ENCODE data around the gene ANKRD9. TPM values are rescaled to one million over a fixed set of nuclear protein-coding genes. Genes with fewer than 3 reads are reported as not detected.
A peak's percentile ranks its signal among the peaks of the same experiment; 100 is the strongest.

ANKRD9 gene
- total RNA-seq, 1 donor from 2014 or later, result 13.4 TPM

DNA sequence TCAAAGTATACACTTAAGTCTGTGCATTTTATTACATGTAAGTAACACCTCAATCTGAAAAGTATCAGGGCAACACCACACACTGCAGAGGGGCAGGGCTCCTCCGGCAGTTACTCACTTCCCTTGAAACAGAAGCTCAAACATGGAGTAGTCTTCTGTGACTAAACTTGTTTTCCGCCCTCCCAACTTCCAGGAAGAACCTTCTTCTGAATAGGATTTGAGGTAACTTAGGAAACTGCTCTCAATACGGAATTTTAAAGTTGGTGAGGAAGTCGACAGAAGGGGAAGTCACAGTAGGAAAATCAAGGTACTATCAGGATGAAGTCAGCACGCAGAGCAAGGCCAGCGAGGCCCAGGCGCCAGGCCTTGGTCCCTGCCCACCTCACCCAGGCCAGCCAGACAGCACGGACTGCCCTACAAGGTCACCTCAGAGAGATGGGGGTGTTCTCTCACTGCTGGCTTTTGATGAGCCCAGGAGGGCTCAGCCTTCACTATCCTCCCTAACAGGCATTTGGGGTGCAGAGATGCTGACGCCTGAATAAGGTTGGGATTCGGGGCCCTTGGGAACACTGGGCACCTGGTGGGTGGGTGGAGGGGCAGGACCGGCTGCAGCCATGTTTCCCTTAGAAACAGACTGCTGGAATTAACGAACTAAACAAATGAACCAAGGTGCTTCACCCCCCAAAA is 5.8 kb downstream of the ANKRD9 start:
- intact Hi-C loops (cut with micrococcal nuclease), result no loop called here
- DNase-seq (ENCODE audit: low spot score), result no peak
- no peaks in the 10 kb centered on the region for H3K9me3 Mint-ChIP-seq
- H3K4me1 Mint-ChIP-seq (ENCODE audit: low read depth), result peaks cover 17% of the 10 kb centered on the region
- H3K27me3 Mint-ChIP-seq (ENCODE audit: insufficient read depth), result no peaks in the 10 kb centered on the region
- peaks cover 3% of the 10 kb centered on the region for H3K36me3 Mint-ChIP-seq (ENCODE audit: low read depth)
- no peak overlapping the region for H3K4me3 Mint-ChIP-seq
- H3K27ac Mint-ChIP-seq, result no peak overlapping the region

DNA sequence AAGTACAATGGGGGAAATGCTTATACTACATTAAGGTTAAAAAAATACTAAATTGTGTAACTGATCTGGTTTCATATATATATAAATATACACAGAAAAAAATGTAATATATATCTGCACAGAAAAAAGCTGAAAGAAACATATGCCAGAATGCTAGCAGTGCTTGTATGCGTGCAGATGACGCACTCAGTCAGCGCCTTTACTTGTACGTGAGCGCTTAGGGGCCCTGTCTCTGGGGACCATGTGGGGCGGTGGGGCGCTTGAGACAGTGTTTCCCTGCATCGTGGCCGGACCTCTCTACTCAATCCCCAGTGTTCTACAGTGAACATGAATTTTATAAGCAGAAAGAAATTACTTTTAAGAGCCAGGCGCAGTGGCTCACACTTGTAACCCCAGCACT is 7.0 kb downstream of the ANKRD9 start:
- peaks cover 12% of the 10 kb centered on the region for H3K4me1 Mint-ChIP-seq (ENCODE audit: low read depth)
- H3K27ac Mint-ChIP-seq, result no peak overlapping the region
- H3K27me3 Mint-ChIP-seq (ENCODE audit: insufficient read depth), result no peaks in the 10 kb centered on the region
- H3K9me3 Mint-ChIP-seq, result no peaks in the 10 kb centered on the region
- intact Hi-C loops (cut with micrococcal nuclease), result no loop called here
- peaks cover 3% of the 10 kb centered on the region for H3K36me3 Mint-ChIP-seq (ENCODE audit: low read depth)
- DNase-seq (ENCODE audit: low spot score), result no peak
- no peak overlapping the region for H3K4me3 Mint-ChIP-seq

DNA sequence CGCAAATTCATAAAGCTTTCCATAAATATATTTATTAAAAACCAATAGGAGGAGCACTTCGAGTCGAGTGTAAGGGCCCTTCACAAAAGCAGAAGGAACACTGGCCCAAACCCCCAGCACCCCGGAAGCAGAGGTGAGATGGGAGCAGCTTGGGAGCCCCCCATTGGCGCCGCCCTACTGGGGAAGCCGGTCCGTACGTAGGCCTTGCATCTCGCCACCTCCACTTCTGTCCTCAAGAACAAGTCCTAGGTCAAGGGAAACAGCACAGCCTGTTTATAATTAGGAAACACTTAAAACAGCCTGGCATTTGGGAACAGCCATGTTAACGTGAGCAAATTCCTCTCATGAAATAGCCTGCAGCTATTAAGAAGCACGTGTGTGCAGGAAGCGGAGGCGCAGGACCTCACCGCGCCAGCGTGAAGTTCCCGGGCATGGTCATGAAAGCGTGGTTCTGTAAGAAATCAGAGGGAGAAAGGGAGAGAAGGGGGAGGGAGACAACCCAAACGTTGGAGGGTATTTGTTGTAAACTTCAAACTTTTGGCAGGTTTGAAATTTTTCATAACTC is 7.7 kb downstream of the ANKRD9 start:
- Mint-ChIP-seq H3K4me3 (no peak overlapping the region), H3K9me3 (no peaks in the 10 kb centered on the region), H3K27me3 (ENCODE audit: insufficient read depth) (no peaks in the 10 kb centered on the region), H3K4me1 (ENCODE audit: low read depth) (peaks cover 12% of the 10 kb centered on the region), H3K36me3 (ENCODE audit: low read depth) (peaks cover 3% of the 10 kb centered on the region), H3K27ac (no peak overlapping the region)
- DNase-seq (ENCODE audit: low spot score), result no peak
- intact Hi-C loops (cut with micrococcal nuclease), result no loop called here

DNA sequence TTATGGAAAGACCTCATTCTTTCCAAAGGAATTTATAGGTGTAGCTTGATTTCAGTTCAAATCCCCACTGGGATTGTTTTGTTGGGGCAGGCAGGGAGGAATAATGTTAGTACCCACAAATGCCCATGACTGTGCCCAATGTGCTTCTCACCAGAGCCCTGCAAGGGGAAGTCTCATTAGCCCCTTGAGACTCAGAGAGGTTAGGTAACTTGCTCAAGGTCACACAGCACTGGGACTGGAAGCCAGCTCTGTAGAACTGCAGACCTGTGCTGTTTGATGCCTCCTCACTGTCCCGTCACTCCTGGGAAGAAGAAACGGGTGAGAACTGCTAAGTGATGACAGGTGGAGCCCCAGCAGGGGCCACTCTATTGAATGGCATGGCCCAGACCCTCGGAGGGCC is 8.9 kb downstream of the ANKRD9 start:
- H3K4me1 Mint-ChIP-seq (ENCODE audit: low read depth), result peaks cover 12% of the 10 kb centered on the region
- H3K27me3 Mint-ChIP-seq (ENCODE audit: insufficient read depth), result no peaks in the 10 kb centered on the region
- no peak for DNase-seq (ENCODE audit: low spot score)
- no peak overlapping the region for H3K4me3 Mint-ChIP-seq
- peak overlapping the region; percentile 55 for H3K27ac Mint-ChIP-seq
- no peaks in the 10 kb centered on the region for H3K9me3 Mint-ChIP-seq
- intact Hi-C loops (cut with micrococcal nuclease), result no loop called here
- peaks cover 3% of the 10 kb centered on the region for H3K36me3 Mint-ChIP-seq (ENCODE audit: low read depth)

DNA sequence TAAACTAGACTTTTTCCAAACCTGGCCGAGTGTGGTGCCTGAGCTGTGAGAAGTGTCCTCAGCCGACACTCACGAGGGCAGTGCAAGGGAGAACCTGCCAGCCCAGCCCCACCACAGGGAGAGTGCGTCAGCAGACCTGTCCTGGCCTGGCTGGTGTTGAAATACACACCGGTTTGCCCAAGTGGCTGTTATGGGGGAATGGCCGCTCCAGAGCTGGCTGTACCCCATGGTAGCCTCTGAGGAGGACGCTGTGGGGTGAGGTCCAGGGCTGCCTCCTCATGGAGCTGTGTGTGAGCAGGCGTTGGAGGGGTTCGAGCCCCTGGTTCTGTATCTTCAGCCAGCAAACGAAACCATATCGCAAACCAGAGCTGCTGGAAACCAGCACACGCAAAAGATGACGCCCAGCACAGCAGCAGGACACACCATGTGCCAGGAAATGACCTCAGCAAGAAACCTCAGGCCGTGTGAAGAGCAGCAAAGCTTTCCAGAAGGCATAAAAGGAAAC is 9.4 kb downstream of the ANKRD9 start:
- Mint-ChIP-seq H3K36me3 (ENCODE audit: low read depth) (peaks cover 3% of the 10 kb centered on the region), H3K4me3 (no peak overlapping the region), H3K27me3 (ENCODE audit: insufficient read depth) (no peaks in the 10 kb centered on the region), H3K4me1 (ENCODE audit: low read depth) (peaks cover 12% of the 10 kb centered on the region), H3K27ac (peak overlapping the region; percentile 55), H3K9me3 (no peaks in the 10 kb centered on the region)
- intact Hi-C loops (cut with micrococcal nuclease), result no loop called here
- DNase-seq (ENCODE audit: low spot score), result no peak

DNA sequence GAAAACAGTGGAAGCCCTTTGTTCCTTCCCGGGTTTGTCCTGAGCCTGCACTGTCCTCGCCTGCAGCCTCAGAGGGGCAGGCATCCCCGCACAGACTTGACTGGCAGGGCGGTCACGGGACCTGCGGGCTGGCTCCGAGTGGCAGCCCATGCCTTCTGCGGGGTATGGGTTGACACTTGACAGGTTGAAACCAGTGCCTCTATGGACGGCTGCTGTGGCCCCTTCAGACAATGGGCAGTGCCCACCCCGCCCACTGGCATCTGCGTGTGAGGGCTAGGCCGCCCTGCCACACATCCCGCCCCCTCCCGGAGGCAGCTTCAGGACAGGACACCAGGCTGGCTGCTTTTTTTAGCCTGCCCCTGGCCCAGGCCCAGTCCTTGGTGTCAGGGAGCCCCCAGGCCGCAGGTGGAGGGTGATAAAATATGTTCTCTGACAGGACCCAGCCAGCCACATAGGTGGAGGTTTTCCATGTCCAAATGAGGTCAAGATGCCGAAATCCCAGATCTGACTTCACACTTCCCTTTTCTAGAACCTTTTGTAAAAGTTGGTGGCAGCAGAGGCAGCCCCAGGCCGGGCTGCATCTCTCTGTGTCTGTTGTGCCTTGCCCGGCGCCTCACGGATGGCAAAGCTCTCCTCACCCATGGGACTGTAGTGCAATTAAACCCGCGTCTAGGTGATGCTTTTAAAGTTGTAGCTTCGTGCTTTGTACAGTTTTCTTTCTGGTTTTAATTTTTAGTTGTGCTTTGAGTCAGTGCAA is 10.0 kb downstream of the ANKRD9 start:
- Mint-ChIP-seq H3K36me3 (ENCODE audit: low read depth) (peaks cover 3% of the 10 kb centered on the region), H3K27me3 (ENCODE audit: insufficient read depth) (no peaks in the 10 kb centered on the region), H3K27ac (no peak overlapping the region), H3K4me3 (no peak overlapping the region), H3K4me1 (ENCODE audit: low read depth) (peaks cover 12% of the 10 kb centered on the region), H3K9me3 (no peaks in the 10 kb centered on the region)
- no peak for DNase-seq (ENCODE audit: low spot score)
- intact Hi-C loops (cut with micrococcal nuclease), result no loop called here

DNA sequence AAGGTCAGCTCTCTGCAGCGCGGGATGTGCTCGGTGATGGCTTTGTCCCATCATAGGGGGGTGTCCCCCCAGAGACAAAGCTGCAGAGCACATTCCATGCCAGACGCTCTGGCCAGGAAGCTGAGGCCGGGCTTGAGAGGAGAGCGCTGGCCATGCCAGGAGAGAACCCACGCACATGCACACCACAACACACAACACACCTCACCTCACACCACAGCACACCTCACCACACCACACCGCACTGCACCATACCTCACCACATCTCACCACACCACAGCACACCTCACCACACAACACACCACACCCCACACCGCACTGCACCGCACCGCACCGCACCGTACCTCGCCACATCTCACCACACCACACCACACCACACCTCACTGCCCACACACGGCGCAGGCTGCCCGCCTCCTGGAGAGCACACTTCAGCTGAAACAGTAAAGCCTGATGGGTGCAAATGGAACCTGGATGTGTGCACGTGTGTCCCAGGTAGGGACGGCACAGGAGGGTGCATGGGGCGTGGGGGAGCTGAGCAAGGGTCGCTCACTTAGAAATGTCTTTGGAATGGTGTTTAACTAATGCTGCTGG is 10.8 kb downstream of the ANKRD9 start:
- Mint-ChIP-seq H3K4me3 (no peak overlapping the region), H3K9me3 (no peaks in the 10 kb centered on the region)
- intact Hi-C loops (cut with micrococcal nuclease), result no loop called here

DNA sequence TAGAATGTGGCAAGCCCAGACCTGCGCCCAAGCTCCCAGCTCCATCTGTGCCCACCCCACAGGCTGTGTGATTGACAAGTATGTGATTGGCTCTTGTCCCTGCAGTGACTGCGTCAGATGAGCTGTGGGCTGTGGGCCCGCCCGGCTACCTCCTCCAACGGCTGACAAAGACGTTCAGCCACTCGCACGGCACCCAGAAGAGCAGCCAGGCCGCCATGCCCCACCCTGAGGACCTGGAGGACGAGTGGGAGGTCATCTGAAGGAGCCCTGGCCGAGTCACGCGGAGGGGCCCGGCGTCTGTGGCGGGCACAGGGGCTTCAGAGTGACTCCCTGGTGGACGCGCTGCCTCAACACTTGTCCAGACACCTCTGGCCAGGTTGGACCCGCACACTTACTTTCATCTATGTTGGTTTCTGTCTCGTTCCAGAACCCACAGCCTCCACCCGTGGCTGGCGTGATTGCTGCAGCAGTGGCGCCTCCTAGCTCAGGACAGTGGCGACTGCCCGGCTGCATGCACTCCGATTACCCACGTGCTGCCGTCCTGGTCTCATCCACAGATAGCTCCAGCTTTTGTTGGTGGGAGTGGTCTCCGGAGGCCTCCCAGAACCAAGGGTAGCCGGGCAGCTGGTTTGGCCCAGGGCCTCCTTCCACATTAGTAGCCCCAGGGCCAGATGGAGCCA is 11.4 kb downstream of the ANKRD9 start:
- H3K4me1 Mint-ChIP-seq (ENCODE audit: low read depth), result peaks cover 12% of the 10 kb centered on the region
- intact Hi-C loops (cut with micrococcal nuclease), result no loop called here
- no peak overlapping the region for H3K27ac Mint-ChIP-seq
- no peak for DNase-seq (ENCODE audit: low spot score)
- no peaks in the 10 kb centered on the region for H3K27me3 Mint-ChIP-seq (ENCODE audit: insufficient read depth)
- H3K9me3 Mint-ChIP-seq, result no peaks in the 10 kb centered on the region
- H3K36me3 Mint-ChIP-seq (ENCODE audit: low read depth), result peaks cover 3% of the 10 kb centered on the region
- no peak overlapping the region for H3K4me3 Mint-ChIP-seq

More for the DNA sequence above, 10.8 kb downstream of the ANKRD9 start:
- Mint-ChIP-seq H3K4me1 (ENCODE audit: low read depth) (peaks cover 12% of the 10 kb centered on the region), H3K27me3 (ENCODE audit: insufficient read depth) (no peaks in the 10 kb centered on the region), H3K27ac (no peak overlapping the region), H3K36me3 (ENCODE audit: low read depth) (peaks cover 3% of the 10 kb centered on the region)
- DNase-seq (ENCODE audit: low spot score), result no peak

DNA sequence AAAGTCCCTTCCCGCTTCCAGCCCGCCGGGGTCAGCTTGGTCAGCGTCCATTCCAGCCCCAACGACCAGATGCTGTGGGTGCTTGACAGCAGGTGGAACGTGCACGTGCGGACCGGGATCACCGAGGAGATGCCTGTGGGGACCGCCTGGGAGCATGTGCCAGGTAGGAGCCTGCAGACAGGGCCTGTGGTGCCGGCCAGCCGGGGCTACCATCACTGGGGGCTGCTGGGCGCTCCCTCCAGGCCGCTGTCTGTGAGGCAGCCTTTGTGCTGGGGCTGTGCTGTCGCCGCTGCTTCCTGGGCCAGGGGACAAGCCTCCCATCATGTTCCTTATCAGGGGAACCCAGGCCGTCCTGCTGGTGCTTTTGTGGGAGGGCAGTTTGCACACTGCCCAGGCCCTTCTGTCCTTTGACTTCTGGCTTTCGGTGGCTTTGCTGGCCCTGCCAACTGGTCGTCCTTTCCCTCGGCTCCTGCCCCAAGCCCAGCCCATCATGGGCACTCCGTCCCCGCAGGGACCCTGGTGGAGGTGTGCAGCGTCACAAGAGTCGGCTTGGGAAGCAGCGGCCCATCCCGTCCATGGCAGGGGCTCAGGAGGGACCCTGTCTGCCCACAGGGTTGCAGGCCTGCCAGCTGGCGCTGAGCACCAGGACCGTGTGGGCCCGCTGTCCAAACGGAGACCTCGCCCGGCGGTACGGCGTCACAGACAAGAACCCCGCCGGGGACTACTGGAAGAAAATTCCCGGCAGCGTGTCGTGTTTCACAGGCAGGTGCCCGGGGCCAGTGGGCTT is 12.4 kb downstream of the ANKRD9 start:
- no peak overlapping the region for H3K27ac Mint-ChIP-seq
- peaks cover 3% of the 10 kb centered on the region for H3K36me3 Mint-ChIP-seq (ENCODE audit: low read depth)
- H3K9me3 Mint-ChIP-seq, result no peaks in the 10 kb centered on the region
- intact Hi-C loops (cut with micrococcal nuclease), result no loop called here
- DNase-seq (ENCODE audit: low spot score), result no peak
- no peaks in the 10 kb centered on the region for H3K27me3 Mint-ChIP-seq (ENCODE audit: insufficient read depth)
- H3K4me1 Mint-ChIP-seq (ENCODE audit: low read depth), result peaks cover 12% of the 10 kb centered on the region
- H3K4me3 Mint-ChIP-seq, result no peak overlapping the region

DNA sequence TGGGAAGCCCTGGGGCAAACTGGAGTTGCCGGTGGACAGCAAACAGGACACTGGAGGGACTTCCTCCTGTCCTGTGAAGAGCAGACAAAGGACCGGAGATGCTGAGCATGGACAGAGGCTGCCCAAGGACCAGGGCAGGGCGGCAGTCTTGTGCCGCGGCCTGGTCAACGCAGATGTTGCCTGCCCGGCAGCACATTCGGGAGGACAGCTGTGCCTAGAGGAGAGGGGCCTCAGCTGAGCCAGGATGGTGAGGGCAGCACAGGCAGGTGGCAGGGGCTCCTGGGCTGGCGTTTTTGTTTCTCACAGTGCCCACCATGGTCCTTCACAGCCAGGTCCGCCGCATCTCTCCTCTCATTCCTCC is 13.3 kb downstream of the ANKRD9 start:
- Mint-ChIP-seq H3K4me3 (no peak overlapping the region), H3K9me3 (no peaks in the 10 kb centered on the region), H3K27me3 (ENCODE audit: insufficient read depth) (no peaks in the 10 kb centered on the region), H3K4me1 (ENCODE audit: low read depth) (peaks cover 12% of the 10 kb centered on the region), H3K27ac (no peak overlapping the region), H3K36me3 (ENCODE audit: low read depth) (peaks cover 3% of the 10 kb centered on the region)
- intact Hi-C loops (cut with micrococcal nuclease), result no loop called here
- DNase-seq (ENCODE audit: low spot score), result no peak

DNA sequence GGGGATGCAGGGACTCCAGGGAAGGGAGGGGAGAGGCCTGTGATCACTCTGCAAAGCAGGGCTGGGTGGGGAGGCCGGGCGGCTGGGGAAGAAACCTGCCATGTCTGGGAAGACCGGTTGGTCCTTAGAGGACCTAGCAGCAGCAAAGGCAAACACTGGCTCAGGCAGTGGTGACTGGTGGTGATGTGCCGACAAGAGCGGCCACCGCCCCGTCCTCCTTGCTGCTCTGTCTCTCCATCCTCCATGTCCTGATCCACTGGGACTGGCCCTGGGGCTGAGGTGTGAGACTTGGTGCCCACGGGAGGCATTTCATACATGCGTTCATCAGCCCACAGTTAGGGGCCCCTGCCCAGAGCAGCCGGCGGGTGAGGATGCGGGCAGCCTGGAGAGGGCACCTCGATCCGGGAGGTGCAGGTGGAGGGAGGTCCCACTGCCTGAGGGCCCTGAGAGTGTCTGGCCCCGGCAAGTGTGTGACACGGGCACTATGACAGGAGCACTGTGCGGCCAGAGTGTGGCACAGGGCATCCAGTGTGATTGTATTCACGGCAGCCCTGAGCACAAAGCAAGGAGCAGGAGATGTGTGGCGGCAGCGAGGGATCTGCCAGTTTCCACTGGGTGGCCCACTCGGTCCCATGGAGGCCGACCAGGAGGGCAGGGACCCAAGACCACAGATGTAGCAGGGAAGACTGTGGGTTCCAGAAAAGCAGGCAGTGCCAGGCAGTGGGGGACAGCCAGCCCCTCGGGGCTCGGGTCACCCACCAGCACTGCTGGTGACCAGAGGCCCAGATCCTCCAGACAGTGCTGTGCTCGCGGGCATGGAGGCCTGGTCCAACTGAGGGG is 13.9 kb downstream of the ANKRD9 start:
- H3K27ac Mint-ChIP-seq, result no peak overlapping the region
- no peak overlapping the region for H3K4me3 Mint-ChIP-seq
- DNase-seq (ENCODE audit: low spot score), result no peak
- intact Hi-C loops (cut with micrococcal nuclease), result no loop called here
- H3K9me3 Mint-ChIP-seq, result no peaks in the 10 kb centered on the region
- H3K27me3 Mint-ChIP-seq (ENCODE audit: insufficient read depth), result no peaks in the 10 kb centered on the region
- peaks cover 3% of the 10 kb centered on the region for H3K36me3 Mint-ChIP-seq (ENCODE audit: low read depth)
- peaks cover 8% of the 10 kb centered on the region for H3K4me1 Mint-ChIP-seq (ENCODE audit: low read depth)
